ENCODE results near the gene TCEA3.
A peak's percentile ranks its signal among the peaks of the same experiment; 100 is the strongest.

TCEA3 gene

GRCh38 chr1:23419180-23419579, 5.4 kb downstream of the TCEA3 start:
- DNase-seq, result no peak

DNA sequence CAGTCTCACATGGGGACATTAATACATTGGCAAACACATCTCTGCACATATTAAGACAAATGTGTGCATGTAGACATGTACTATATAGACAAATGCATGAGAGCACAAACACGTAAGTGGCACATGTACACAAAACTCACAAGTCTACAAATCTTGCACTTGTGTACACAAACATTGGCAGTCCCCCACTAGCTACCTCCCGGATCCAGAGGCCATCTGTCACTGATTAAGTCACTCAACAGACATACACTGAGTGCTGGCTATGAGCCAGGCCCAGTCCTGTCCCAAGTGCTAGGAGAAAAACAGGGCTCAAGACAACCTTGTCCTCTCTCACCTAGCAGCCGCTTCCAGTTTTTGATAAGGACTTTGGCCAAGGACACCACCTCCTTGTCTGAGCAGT, 7.0 kb downstream of the TCEA3 start:
- DNase-seq, result peak; percentile 63

DNA sequence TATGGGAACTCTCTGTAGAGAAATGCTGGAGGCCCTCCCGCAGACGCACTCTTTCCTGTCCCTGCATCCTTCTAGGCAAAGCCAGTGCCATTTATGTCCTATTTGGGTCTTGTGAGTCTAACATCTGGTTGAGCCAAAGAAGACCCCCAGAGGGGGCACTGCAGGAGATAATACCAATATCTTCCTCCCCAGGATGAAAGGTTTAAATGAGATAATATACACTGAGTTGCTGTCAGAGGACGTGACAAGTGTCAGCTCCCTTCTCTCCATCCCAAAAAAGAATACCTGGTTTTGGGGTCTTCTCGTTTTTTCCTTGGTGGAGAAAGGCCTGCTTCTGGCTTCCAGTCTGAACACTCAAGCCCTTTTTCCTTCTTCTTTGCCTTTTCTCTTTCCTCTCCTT, 7.6 kb downstream of the TCEA3 start:
- no peak for DNase-seq

DNA sequence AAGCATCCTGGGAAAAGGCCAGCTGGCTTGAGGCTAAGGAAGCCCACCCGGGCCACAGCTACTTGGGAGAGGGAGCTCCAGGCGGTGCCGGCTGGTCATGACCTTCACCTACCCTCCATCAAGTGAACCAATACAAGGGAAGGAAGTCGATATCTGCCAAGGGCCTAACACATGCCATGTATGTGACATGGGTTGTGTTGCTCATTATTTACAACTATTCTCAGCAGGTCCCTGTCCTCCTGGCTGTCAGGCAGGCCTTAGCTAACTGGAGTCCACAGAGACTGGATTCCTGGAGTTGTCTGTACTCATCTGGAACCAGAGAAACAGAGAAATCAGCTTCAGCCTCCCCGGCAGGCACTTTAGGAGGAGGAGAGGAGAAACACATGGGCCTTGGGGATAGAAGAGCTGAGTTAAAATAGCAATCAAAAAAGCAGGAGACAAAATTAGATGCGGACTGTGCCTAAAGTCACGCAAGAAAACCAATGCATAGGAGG, 15.7 kb downstream of the TCEA3 start:
- no peak for DNase-seq

- no peak for DNase-seq
These were observed 17.4 kb downstream of the TCEA3 start for GRCh38 chr1:23407016-23407630.

DNA sequence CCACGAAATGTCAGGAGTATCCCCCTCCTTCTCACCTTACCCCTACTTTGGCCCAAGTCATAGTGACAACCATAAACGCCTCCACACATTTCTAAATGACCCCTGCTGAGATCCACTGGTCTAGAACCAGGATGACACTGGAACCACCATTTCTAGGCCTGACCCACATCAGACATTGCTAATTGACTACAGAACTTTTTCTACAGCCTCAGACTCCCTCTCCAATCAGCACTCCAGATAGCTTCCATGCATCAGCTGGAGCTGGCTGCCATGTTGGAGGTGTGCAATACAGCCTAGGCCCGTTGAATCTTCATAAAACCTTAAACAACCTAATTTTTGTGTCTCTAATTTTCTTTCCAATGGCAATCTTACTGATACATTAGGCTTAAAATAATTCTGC, 18.6 kb downstream of the TCEA3 start:
- DNase-seq, result no peak

DNA sequence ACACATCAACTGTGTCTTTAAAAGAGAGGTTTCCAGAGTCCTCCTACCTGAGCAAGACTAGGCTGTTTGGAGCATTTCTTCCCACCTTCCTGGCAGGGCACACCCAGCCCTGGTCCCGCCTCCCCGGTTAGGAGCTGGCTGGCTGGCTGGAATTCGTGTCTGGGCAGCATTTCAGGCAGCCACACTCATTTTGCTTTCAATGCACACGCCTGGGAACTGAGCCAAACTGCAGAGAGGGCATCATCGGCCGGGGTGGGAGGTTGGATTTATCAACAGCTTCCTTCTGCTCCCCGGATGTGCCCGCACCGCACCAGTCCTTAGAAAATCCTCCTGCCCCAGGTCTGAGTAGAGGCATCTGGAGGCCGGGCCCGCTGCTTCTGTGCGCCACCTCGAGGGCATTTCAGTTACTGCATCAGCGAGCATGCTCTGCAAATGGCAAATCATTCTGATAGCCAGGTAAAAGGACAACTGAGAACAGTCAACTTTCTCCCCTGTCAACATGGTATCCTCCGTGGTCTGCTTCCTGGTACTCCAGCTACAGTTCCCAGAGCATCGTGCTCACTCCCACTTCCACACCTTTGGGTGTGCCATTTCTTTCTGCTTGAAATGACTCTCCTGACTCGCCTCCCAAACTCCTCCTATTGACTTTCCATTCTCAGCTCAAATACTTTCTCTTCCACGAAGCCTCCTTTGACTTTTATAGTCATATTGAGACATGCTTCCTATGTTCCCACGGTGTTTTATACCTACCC, 20.6 kb downstream of the TCEA3 start:
- DNase-seq, result peak; percentile 96

- DNase-seq, result no peak
These were observed 21.2 kb downstream of the TCEA3 start for GRCh38 chr1:23403355-23403734.

DNA sequence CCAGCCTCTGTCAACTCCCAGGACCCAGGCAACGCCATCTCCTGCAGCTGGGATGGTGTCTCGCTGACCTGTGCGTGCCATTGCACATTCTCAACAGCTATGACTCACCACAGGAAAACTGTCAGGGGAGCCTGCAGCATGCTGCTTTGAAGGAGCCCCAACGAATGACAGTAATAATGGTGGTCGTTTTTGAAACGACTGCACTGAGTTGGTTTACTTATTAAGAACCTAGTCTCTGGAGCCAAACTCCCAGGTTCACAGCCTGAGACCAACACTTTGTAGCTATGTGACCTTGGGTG, 21.6 kb downstream of the TCEA3 start:
- DNase-seq, result peak; percentile 48

DNA sequence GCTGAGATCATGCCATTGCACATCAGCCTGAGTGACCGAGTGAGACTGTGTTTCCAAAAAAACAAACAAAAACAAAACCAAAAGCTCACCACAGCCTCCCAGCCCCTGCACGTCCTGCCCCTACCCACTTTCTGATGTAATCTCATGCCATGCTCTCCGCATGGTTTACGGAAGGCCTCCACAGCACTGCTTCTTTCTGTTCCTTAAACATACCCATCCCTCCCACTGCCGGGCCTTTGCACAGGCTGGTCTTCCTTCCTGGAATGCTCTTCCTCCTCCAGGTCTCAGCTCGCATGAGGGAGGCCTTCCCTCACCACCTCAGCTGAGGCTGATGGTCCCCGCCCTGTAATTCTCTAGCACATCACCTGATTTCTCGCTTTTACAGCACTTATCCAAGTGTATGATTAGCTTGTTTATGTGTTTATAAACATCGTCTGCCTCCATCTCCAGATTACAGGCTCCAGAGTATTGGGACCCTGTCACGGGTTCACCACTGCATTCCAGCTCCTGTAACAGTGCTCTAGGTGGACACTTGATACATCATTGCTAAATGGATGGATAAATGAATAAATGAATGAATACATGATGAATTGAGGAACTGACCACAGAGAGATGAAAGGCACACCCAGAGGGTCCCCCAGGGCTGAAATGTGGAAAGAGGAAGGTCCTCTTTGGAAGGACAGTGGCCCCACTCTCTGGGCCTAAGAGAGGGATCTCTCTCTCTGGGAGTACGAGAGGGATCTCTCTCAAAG, 22.1 kb downstream of the TCEA3 start:
- peak; percentile 31 for DNase-seq

DNA sequence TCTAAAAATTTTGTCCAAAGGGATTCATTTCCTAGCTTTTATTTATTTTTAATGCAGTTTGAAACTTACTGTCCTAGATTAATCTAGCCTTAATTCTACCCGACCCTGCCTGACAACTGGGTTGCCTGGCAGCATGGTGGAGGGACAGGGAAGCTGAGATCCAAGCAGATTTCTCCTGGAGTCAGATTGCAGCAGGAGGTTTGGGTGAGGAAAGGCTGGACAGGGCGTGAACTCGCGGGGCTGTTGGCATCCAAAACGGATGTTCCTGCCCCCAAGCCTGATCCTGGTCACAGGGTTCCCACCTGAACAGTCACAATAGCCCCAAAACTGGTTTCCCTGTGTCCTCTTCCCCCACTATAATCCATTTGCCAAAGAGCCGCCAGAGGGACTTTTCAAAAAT, 23.2 kb downstream of the TCEA3 start:
- DNase-seq, result no peak

- DNase-seq, result no peak
These were observed 24.0 kb downstream of the TCEA3 start for GRCh38 chr1:23400324-23401114.

GRCh38 chr1:23399229-23399628, 25.3 kb downstream of the TCEA3 start:
- no peak for DNase-seq

- DNase-seq, result no peak
These were observed 26.6 kb downstream of the TCEA3 start for GRCh38 chr1:23397908-23398307.

DNA sequence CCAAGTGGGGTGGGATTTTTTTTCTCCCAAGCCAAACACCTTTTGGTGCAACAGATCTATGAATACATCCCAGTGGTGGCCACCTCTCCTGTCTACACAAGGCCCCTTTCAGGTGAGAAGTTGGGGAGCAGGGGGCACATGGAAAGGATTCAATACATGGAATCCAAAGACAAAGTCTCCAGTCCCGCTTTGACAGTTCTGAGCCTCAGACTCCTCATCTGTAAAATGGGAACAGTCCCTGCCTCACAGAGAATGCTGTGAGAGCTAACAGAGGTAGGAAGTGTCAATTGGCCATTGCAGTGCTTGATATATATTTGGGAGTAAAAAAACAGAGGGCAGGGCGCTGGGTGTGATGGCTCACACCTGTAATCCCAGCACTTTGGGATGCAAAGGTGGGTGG, 28.2 kb downstream of the TCEA3 start:
- DNase-seq, result no peak

DNA sequence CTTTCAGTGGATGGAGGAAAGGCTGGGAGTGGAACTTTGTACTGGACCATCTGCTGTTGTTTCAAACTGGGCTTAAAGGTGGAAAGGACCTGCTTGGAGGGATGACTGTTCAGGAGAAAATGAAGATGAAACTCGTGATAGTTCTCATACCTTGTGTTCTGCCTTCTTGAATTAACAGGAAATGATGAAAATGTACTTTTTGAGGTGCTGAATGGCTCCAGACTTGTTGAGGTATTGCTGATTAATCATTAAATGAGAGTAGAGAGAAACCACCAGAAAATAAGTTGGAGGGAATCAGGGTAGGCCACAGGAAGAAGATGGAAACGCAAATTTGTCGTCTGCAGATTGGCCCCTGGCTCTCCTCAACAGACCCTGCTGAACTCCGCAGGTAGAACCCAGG, 28.7 kb downstream of the TCEA3 start:
- DNase-seq, result no peak

DNA sequence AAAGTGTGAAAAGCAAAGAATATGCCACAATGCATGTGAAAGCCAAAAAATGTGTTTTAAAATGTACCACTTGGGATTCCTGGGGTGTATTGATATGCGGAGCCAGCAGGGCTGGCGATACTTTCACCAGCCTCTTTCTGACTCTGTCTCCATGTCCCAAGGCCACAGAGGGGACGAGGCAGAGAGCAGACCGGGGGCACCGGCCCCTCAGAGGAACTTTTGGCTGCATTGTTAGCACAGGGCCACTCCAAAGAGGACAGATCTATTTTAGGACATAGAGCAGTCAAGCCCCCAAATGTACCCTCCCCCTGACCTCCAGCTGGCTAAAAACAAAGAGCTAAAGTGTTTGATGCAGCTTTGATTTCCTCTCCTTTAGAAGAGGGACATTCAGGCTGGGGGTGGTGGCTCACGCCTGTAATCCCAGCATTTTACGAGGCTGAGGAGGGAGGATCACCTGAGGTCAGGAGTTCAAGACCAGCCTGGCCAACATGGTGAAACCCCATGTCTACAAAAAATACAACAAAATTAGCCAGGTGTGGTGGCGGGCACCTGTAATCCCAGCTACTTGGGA, 29.3 kb downstream of the TCEA3 start:
- DNase-seq, result no peak

DNA sequence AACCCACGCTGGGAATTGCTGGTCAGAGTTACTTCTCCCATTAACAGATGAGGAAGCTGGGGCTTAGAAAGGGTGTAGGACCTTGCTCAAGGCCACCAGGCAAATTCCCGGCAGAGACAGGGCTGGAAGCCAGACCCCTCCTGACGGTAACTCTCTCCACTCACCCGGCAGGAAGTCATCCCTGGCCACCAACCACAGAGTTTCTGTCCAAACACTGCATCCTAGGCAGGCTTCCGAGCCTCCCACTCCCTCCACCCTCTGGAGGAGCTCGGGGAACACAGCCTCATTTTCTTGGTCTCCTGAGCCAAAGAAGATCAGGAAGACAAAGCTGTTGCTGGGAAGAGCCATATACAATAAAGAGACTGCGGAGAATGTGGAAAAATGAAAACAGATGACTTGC, 29.9 kb downstream of the TCEA3 start:
- DNase-seq, result no peak

- DNase-seq, result no peak
These were observed 30.4 kb downstream of the TCEA3 start for GRCh38 chr1:23394181-23394580.

GRCh38 chr1:23393706-23394105, 30.8 kb downstream of the TCEA3 start:
- no peak for DNase-seq

DNA sequence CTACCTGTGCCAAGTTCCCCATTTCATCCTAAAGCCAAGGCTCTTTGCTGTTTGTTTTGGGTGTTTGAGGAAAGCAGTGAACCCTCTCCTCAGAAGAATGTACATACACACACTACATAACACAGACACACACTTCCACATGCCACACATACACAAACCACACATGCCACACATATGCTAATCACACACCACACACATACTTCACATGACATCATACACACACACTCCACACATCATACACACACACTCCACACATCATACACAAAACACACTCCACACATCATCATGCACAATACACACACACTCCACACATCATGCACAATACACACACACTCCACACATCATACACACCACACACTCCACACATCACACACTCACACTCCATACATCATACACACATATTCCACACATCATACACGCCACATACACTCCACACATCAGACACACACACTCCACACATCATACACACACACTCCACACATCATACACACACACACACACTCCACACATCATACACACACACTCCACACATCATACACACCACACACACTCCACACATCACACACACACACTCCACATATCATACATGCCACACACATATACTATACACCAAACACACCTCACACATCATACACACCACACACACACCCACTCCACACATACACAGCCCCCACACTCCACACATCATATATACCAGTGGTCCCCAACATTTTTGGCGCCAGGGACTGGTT, 32.3 kb downstream of the TCEA3 start:
- DNase-seq, result no peak

- DNase-seq, result peak; percentile 60
These were observed 34.7 kb downstream of the TCEA3 start for GRCh38 chr1:23389837-23390321.
